Left ventricle myocardium inferior (tissue), 1 donor: ENCODE data around the gene CADPS. TPM values are rescaled to one million over a fixed set of nuclear protein-coding genes. Genes with fewer than 3 reads are reported as not detected.

ENCODE experiments used
- DNase-seq: peaks from one replicate; pipeline ENCODE4 v3.0.0-alpha.2; 2020
- H3K27ac ChIP-seq: fragments of 200-600 bp; replicated peaks from 2 replicates; pipeline ENCODE4 v1.8.0; 2021
- H3K27me3 ChIP-seq: fragments of 200-600 bp; 2 replicates; pipeline ENCODE4 v1.8.0; 2021; ENCODE audit warnings: low read depth
- H3K36me3 ChIP-seq: fragments of 200-600 bp; 2 replicates; pipeline ENCODE4 v1.8.0; 2021
- H3K4me1 ChIP-seq: fragments of 200-600 bp; 2 replicates; pipeline ENCODE4 v1.8.0; 2021
- H3K4me3 ChIP-seq: fragments of 200-600 bp; 2 replicates; pipeline ENCODE4 v1.8.0; 2021; ENCODE audit warnings: mild to moderate bottlenecking, moderate library complexity
- H3K9me3 ChIP-seq: fragments of 200-600 bp; replicated peaks from 2 replicates; pipeline ENCODE4 v1.8.0; 2021
- CTCF ChIP-seq: fragments of 200-600 bp; IDR thresholded peaks from 2 replicates; pipeline ENCODE4 v1.8.0; 2021; ENCODE audit warnings: antibody characterized with exemption, mild to moderate bottlenecking, borderline replicate concordance
- intact Hi-C: fragments of 100-400 bp; cut with micrococcal nuclease; formaldehyde crosslinking; loops from one replicate; pipeline ENCODE4 v1.11.0; 2022
- total RNA-seq: library from RNA; stranded (reverse); fragmentation: NEBNext Ultra II Directional; extraction: Animal tissue kit (Norgen Biotek cat#: 25700); gene quantifications from one replicate; pipeline ENCODE4 v1.2.1, GENCODE V29; 2021
- donor health status: DM: no; HTN: yes; CAD: no; lungs with severe emphysema.

CADPS gene
- total RNA-seq, 1 donor from 2014 or later, result 25.0 TPM

- no peaks in the 10 kb centered on the region for H3K4me1 ChIP-seq
- H3K27ac ChIP-seq, result no peak overlapping the region
- H3K9me3 ChIP-seq, result no peaks in the 10 kb centered on the region
- H3K4me3 ChIP-seq, result no peak overlapping the region
- H3K36me3 ChIP-seq, result no peaks in the 10 kb centered on the region
- no peak for DNase-seq
- intact Hi-C loops, result no loop called here
- no peak for TF ChIP-seq CTCF
- H3K27me3 ChIP-seq, result no peaks in the 10 kb centered on the region
These were observed 395.9 kb downstream of the CADPS start for GRCh38 chr3:62479326-62479725.

GRCh38 chr3:62475306-62475705 lies 399.9 kb downstream of the CADPS start:
- Histone ChIP-seq H3K4me1 (no peaks in the 10 kb centered on the region), H3K36me3 (no peaks in the 10 kb centered on the region), H3K27ac (no peak overlapping the region), H3K9me3 (no peaks in the 10 kb centered on the region), H3K27me3 (no peaks in the 10 kb centered on the region), H3K4me3 (no peak overlapping the region)
- no peak for TF ChIP-seq CTCF
- no peak for DNase-seq
- intact Hi-C loops, result no loop called here

GRCh38 chr3:62467966-62468722 lies 407.1 kb downstream of the CADPS start:
- Histone ChIP-seq H3K27me3 (no peaks in the 10 kb centered on the region), H3K27ac (no peak overlapping the region), H3K4me1 (peaks cover 9% of the 10 kb centered on the region), H3K4me3 (no peak overlapping the region), H3K9me3 (no peaks in the 10 kb centered on the region), H3K36me3 (no peaks in the 10 kb centered on the region)
- DNase-seq, result no peak
- TF ChIP-seq CTCF, result no peak
- intact Hi-C loops, result no loop called here

- intact Hi-C loops, result no loop called here
- no peak overlapping the region for H3K27ac ChIP-seq
- peaks cover 3% of the 10 kb centered on the region for H3K4me1 ChIP-seq
- DNase-seq, result no peak
- H3K4me3 ChIP-seq, result no peak overlapping the region
- no peaks in the 10 kb centered on the region for H3K36me3 ChIP-seq
- no peaks in the 10 kb centered on the region for H3K9me3 ChIP-seq
- H3K27me3 ChIP-seq, result no peaks in the 10 kb centered on the region
- no peak for TF ChIP-seq CTCF
These were observed 412.4 kb downstream of the CADPS start for GRCh38 chr3:62462788-62463187.

- no peak for TF ChIP-seq CTCF
- no peaks in the 10 kb centered on the region for H3K9me3 ChIP-seq
- no peak overlapping the region for H3K27ac ChIP-seq
- DNase-seq, result no peak
- no peaks in the 10 kb centered on the region for H3K4me1 ChIP-seq
- H3K4me3 ChIP-seq, result no peak overlapping the region
- no peaks in the 10 kb centered on the region for H3K27me3 ChIP-seq
- intact Hi-C loops, result no loop called here
- H3K36me3 ChIP-seq, result no peaks in the 10 kb centered on the region
These were observed 413.0 kb downstream of the CADPS start for GRCh38 chr3:62462104-62462762.
